Measurements from ENCODE around the gene SLC25A22.

SLC25A22 gene

DNA sequence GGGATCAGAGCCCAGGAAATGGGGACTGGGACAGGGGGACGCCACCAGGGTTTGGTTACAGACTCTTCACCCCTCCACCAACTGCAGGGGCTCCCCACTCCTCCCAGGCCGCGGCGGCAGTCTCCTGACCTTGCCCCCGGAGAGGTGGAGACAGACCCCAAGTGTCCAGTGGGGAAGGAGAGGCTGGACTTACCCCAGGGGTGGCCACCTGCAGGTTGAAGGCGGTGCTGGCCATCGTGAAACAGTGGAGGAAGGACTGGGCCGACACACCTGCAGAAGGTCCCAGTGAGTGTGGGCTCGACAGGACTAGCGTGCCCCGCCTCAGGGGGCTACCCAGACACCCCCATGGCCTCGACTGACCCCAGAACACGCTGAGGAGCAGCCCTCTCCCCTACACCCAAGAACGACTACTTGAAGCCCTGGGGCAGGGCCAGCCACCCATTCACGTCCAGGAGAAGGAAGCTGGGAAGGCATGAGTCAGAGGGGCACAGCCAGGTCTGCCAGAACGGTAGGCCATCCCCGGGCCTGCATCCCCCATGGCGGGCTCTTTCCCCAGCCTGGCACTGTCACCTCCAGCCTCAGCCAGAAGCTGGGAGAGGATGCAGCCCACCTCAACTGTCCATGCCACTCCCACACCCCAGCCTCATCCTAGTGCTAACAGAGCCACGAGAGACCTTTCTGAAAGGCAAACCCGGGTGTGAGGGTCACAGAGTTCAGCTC, 23.0 kb downstream of the SLC25A22 start:
- no peak for TF ChIP-seq ZFX (IDR thresholded peaks at IDR 0.05)
- TF ChIP-seq, protein P1, sequence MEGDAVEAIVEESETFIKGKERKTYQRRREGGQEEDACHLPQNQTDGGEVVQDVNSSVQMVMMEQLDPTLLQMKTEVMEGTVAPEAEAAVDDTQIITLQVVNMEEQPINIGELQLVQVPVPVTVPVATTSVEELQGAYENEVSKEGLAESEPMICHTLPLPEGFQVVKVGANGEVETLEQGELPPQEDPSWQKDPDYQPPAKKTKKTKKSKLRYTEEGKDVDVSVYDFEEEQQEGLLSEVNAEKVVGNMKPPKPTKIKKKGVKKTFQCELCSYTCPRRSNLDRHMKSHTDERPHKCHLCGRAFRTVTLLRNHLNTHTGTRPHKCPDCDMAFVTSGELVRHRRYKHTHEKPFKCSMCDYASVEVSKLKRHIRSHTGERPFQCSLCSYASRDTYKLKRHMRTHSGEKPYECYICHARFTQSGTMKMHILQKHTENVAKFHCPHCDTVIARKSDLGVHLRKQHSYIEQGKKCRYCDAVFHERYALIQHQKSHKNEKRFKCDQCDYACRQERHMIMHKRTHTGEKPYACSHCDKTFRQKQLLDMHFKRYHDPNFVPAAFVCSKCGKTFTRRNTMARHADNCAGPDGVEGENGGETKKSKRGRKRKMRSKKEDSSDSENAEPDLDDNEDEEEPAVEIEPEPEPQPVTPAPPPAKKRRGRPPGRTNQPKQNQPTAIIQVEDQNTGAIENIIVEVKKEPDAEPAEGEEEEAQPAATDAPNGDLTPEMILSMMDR (conservative IDR thresholded peaks at IDR 0.05), result no peak
- peak overlapping the region; percentile 96; the same call in 1 of the 2 replicates for H3K27ac ChIP-seq

GRCh38 chr11:773830-774229, 24.3 kb downstream of the SLC25A22 start:
- TF ChIP-seq ZFX (IDR thresholded peaks at IDR 0.05), result no peak
- TF ChIP-seq, protein P1 (conservative IDR thresholded peaks at IDR 0.05), result no peak
- H3K27ac ChIP-seq, result no peak overlapping the region

GRCh38 chr11:773425-773824, 24.7 kb downstream of the SLC25A22 start:
- H3K27ac ChIP-seq, result no peak overlapping the region
- TF ChIP-seq ZFX (IDR thresholded peaks at IDR 0.05), result no peak
- TF ChIP-seq, protein P1 (conservative IDR thresholded peaks at IDR 0.05), result no peak

GRCh38 chr11:772429-773390, 25.4 kb downstream of the SLC25A22 start:
- TF ChIP-seq ZFX (IDR thresholded peaks at IDR 0.05), result no peak
- TF ChIP-seq, protein P1 (conservative IDR thresholded peaks at IDR 0.05), result no peak
- H3K27ac ChIP-seq, result no peak overlapping the region

DNA sequence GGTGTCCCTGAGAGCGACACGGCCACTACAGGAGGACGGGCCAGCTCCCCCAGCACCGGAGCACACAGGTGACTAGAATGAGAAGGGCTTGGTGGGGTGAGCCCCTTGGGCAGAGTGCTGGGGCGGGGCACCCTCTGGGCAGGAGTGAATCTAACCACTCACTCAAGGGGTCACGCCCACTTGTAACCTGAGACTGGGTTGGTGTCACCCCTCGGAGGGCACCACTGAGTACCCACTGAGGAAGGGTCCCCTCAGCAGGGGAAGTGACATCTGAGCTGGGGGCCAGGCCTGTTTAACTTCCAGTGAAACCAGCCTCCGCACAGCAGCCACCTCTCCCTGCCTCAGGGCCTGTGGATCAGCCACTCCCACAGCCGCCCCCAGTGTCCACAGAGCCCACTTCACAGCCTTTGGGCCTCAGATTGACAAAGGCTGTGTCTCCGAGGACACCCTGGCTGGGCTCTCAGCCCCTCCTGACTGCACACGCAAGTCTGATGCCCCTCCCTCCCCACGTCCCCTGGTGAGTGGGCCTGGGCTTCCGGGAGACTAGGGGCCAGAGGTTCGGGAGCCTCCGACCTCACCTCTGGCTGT, 26.4 kb downstream of the SLC25A22 start:
- H3K27ac ChIP-seq, result no peak overlapping the region
- TF ChIP-seq, protein P1 (conservative IDR thresholded peaks at IDR 0.05), result no peak
- no peak for TF ChIP-seq ZFX (IDR thresholded peaks at IDR 0.05)

DNA sequence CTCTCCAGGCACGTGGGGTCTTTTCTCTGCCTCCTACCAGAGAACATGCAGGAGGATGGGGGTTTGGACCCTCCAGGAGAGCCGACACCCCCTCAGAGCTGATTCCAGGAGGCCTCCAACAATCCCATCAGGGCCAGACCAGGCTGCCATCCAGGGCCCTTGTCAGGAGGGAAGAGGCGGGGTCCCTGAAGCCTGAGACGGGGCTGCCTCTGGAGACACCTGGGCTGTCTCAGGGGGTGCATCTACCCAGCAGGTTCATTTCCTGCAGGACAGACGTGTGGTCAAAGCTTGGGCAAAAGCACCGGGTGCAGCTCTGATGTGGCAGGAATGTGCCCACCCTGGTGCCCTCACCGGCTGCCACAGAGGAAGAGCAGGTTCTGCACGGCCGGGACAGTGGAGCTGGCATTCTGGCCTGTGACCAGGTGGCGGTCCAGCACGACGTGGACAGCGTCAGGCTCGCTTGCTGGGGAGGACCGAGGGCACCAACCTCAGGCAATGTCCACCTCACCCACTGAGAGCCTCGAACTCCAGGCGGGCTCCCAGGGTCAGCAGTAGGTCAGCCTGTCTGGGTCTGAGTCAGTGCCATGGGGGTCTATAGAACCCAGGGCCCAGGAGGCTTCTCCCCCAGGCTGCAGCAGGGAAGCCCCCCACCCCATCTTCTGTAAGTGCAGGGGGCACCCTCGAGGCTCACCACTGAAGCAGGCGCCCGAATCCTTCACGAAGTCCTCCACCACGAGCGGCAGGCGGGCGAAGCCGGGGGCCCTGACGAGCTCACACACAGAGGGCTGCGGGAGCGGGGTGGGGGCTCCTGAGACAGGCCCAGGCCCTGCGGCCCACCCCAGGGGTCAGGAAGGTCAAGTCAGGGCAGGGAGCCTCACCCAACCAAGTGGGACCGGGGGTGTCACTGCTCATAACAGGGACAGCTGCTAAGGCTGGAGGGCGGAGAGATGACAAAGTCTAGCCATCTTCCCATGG, 27.2 kb downstream of the SLC25A22 start:
- TF ChIP-seq ZFX (IDR thresholded peaks at IDR 0.05), result no peak
- TF ChIP-seq, protein P1 (conservative IDR thresholded peaks at IDR 0.05), result no peak
- no peak overlapping the region for H3K27ac ChIP-seq

Measured in C4-2B (cell line).